Fibroblast of mammary gland (primary cell): ENCODE data around the gene GREM2.

Experiments
- DNase-seq: peaks from one replicate; pipeline ENCODE4 v3.0.0-alpha.2; 2010; ENCODE audit warnings: low read depth
- H3K4me3 ChIP-seq: 2 replicates; pipeline ENCODE4 v1.5.1; 2011; ENCODE audit warnings: low read depth, mild to moderate bottlenecking, low read length, moderate library complexity; ENCODE audit not compliant: control insufficient read depth
- CTCF ChIP-seq: conservative IDR thresholded peaks from 2 replicates; pipeline ENCODE4 v1.5.1; 2011; ENCODE audit warnings: low read depth, low read length, inconsistent platforms; ENCODE audit not compliant: control insufficient read depth, insufficient read depth

Gene GREM2

GRCh38 chr1:240611228-240611618 lies 732 bp downstream of the GREM2 start:
- H3K4me3 ChIP-seq: peak overlapping the region; percentile 81
- no peak for TF ChIP-seq CTCF
- no peak for DNase-seq

- TF ChIP-seq CTCF: no peak
- H3K4me3 ChIP-seq: no peak overlapping the region
- DNase-seq: no peak
Observed at GRCh38 chr1:240610636-240611035, 1.3 kb downstream of the GREM2 start.

- DNase-seq: no peak
- H3K4me3 ChIP-seq: no peak overlapping the region
- no peak for TF ChIP-seq CTCF
Observed at GRCh38 chr1:240609527-240610060, 2.4 kb downstream of the GREM2 start.

- H3K4me3 ChIP-seq: no peak overlapping the region
- peak; percentile 45 for TF ChIP-seq CTCF
- peak; percentile 31 for DNase-seq
Observed at GRCh38 chr1:240608707-240609106, 3.2 kb downstream of the GREM2 start.

GRCh38 chr1:240607006-240607405 lies 4.9 kb downstream of the GREM2 start:
- TF ChIP-seq CTCF: no peak
- DNase-seq: no peak

GRCh38 chr1:240602189-240602588 lies 9.8 kb downstream of the GREM2 start:
- DNase-seq: peak; percentile 36
- peak; percentile 15 for TF ChIP-seq CTCF
- H3K4me3 ChIP-seq: no peak overlapping the region

More at GRCh38 chr1:240607006-240607405, 4.9 kb downstream of the GREM2 start:
- no peak overlapping the region for H3K4me3 ChIP-seq

GRCh38 chr1:240599830-240600229 lies 12.1 kb downstream of the GREM2 start:
- TF ChIP-seq CTCF: no peak
- DNase-seq: no peak
- H3K4me3 ChIP-seq: no peak overlapping the region
